HUES64 (cell line): ENCODE data around the gene DDX42.

Source experiments
- H3K27ac ChIP-seq: 2 replicates; pipeline ENCODE4 v1.7.0; 2013; ENCODE audit warnings: low read depth, low read length, inconsistent platforms
- H3K27me3 ChIP-seq: 2 replicates; pipeline ENCODE4 v1.6.1; 2013; ENCODE audit warnings: mild to moderate bottlenecking, low read length; ENCODE audit not compliant: insufficient read depth
- H3K36me3 ChIP-seq: 2 replicates; pipeline ENCODE4 v1.6.1; 2013; ENCODE audit warnings: mild to moderate bottlenecking, low read length; ENCODE audit not compliant: insufficient read depth
- H3K4me1 ChIP-seq: 2 replicates; pipeline ENCODE4 v1.6.1; 2013; ENCODE audit warnings: mild to moderate bottlenecking, low read length, moderate library complexity; ENCODE audit not compliant: insufficient read depth
- H3K4me3 ChIP-seq: 2 replicates; pipeline ENCODE4 v1.5.1; 2013; ENCODE audit warnings: mild to moderate bottlenecking, low read length, moderate library complexity
- H3K9ac ChIP-seq: 2 replicates; pipeline ENCODE4 v1.6.1; 2013; ENCODE audit warnings: mild to moderate bottlenecking, low read depth, low read length
- H3K9me3 ChIP-seq: 2 replicates; pipeline ENCODE4 v1.6.1; 2013; ENCODE audit warnings: low read depth, low read length; ENCODE audit not compliant: insufficient read depth
- WGBS: fragments of 150-250, 120-280 bp; methylation state at CpG from one replicate; pipeline ENCODE4 v1.1.7; 2013; ENCODE audit warnings: missing lambda C conversion rate; 5-methylcytosine and 5-hydroxymethylcytosine counted together

The DDX42 gene

DNA sequence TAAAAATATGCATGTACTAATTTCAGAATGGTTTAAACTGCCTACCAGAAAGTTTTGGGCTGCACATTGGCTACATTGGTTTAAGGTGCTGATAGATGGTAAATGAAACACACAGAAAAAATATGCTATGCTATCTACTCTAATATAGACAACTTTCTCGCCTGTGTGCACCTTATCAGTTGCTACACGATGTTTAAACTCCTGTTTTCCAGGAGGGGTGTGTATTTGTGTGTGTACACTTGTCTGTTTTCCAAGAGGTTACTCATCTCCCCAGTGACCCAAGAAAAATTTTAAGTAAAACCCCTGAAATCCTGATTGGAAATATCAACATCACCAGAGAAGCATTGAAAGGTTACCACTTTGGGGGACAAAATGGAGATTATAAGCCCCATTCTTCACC lies 31.6 kb downstream of the DDX42 start:
- H3K4me3 ChIP-seq, result no peak overlapping the region
- no peaks in the 10 kb centered on the region for H3K4me1 ChIP-seq
- peaks cover 97% of the 10 kb centered on the region for H3K36me3 ChIP-seq
- no peak overlapping the region for H3K9ac ChIP-seq
- H3K27me3 ChIP-seq, result no peaks in the 10 kb centered on the region
- 100% methylated on average over 2 of the region's 2 CpGs for WGBS
- H3K9me3 ChIP-seq, result no peaks in the 10 kb centered on the region
- H3K27ac ChIP-seq, result no peak overlapping the region

DNA sequence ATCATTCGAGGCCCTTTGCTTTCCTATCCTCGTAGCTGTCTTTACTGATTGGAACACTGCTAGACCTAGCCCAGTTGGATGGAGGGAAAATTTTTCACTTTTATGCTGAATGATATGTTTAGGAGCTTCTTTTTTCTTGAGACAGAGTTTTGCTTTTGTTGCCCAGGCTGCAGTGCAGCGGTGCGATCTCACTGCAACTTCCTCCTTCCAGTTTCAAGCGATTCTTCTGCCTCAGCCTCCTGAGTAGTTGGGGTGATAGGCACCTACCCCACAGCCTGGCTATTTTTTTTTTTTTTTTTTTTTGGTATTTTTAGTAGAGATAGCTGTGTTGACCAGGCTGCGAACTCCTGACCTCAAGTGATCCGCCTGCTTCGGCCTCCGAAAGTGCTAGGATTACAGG lies 36.0 kb downstream of the DDX42 start:
- Histone ChIP-seq H3K27me3 (no peaks in the 10 kb centered on the region), H3K27ac (no peak overlapping the region), H3K4me1 (no peaks in the 10 kb centered on the region), H3K36me3 (peaks cover 100% of the 10 kb centered on the region), H3K9me3 (no peaks in the 10 kb centered on the region), H3K9ac (no peak overlapping the region), H3K4me3 (no peak overlapping the region)
- 98% methylated on average over 6 of the region's 9 CpGs for WGBS

DNA sequence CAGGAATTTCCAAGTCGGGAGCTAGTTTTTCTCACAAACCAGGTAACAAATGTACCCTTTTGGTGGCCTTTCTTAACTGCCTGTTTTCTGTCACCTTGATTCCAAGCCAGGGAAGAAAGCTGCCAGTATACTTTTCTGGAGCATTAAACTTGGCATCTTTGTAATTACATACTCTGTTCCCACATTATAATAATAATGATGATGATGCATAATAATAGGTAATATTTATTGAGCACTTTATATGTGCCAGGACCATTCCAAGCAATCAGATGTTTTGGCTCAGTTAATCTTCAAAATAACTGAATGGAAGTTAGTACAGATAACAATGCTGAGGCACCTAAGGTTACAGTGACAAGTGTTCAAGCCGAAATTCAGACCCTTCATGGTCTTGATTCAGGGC lies 42.2 kb downstream of the DDX42 start:
- Histone ChIP-seq H3K9me3 (no peaks in the 10 kb centered on the region), H3K4me3 (no peak overlapping the region), H3K27ac (no peak overlapping the region), H3K36me3 (peaks cover 99% of the 10 kb centered on the region), H3K27me3 (no peaks in the 10 kb centered on the region), H3K4me1 (no peaks in the 10 kb centered on the region), H3K9ac (no peak overlapping the region)
- WGBS, result 96% methylated on average over 2 of the region's 2 CpGs

DNA sequence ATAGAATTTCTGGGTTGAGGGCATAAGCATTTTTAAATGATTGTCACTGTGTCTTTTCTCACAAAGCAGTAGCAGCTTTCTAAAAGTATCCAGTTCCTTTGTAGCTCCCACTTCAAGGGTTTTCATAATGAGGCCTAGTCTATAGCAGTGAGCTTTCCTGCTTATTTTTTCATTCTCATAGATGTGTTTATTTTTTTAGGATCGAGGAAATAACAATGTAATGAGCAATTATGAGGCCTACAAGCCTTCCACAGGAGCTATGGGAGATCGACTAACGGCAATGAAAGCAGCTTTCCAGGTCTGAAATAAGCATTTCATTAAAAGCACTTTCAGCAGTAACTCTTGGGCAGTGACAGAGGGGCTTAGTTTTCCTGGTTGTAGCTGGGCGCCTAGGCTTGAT lies 42.7 kb downstream of the DDX42 start:
- Histone ChIP-seq H3K9me3 (no peaks in the 10 kb centered on the region), H3K4me3 (no peak overlapping the region), H3K4me1 (no peaks in the 10 kb centered on the region), H3K27ac (no peak overlapping the region), H3K27me3 (no peaks in the 10 kb centered on the region), H3K9ac (no peak overlapping the region), H3K36me3 (peaks cover 99% of the 10 kb centered on the region)
- WGBS, result 95% methylated on average over 4 of the region's 4 CpGs

- Histone ChIP-seq H3K4me3 (no peak overlapping the region), H3K4me1 (no peaks in the 10 kb centered on the region), H3K9ac (no peak overlapping the region), H3K9me3 (no peaks in the 10 kb centered on the region), H3K27ac (no peak overlapping the region), H3K36me3 (peaks cover 99% of the 10 kb centered on the region), H3K27me3 (no peaks in the 10 kb centered on the region)
- 95% methylated on average over 27 of the region's 27 CpGs for WGBS
Measured at GRCh38 chr17:63817736-63818385, 43.9 kb downstream of the DDX42 start.

DNA sequence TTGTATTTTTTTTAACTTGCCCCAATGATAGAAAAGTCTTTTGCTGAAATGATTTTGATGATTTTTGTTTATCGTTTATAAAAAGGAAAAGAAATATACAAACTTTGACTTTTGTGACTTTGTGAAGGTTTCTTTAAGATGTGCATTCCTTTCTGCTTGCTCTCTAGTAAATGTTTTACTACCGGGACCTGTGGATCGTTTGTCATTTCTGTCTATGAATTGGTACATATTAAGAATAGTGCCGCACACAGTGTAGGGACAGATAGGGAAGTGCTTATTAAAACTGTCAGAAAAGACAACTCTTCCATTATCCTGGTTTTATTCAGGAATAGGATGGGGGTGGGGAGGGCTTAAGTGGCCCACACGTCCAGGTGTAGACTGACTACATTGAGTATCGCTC lies 45.2 kb downstream of the DDX42 start:
- Histone ChIP-seq H3K4me1 (no peaks in the 10 kb centered on the region), H3K27me3 (no peaks in the 10 kb centered on the region), H3K36me3 (peaks cover 98% of the 10 kb centered on the region), H3K4me3 (no peak overlapping the region), H3K9me3 (no peaks in the 10 kb centered on the region), H3K9ac (no peak overlapping the region), H3K27ac (no peak overlapping the region)
- WGBS, result 91% methylated on average over 6 of the region's 6 CpGs

DNA sequence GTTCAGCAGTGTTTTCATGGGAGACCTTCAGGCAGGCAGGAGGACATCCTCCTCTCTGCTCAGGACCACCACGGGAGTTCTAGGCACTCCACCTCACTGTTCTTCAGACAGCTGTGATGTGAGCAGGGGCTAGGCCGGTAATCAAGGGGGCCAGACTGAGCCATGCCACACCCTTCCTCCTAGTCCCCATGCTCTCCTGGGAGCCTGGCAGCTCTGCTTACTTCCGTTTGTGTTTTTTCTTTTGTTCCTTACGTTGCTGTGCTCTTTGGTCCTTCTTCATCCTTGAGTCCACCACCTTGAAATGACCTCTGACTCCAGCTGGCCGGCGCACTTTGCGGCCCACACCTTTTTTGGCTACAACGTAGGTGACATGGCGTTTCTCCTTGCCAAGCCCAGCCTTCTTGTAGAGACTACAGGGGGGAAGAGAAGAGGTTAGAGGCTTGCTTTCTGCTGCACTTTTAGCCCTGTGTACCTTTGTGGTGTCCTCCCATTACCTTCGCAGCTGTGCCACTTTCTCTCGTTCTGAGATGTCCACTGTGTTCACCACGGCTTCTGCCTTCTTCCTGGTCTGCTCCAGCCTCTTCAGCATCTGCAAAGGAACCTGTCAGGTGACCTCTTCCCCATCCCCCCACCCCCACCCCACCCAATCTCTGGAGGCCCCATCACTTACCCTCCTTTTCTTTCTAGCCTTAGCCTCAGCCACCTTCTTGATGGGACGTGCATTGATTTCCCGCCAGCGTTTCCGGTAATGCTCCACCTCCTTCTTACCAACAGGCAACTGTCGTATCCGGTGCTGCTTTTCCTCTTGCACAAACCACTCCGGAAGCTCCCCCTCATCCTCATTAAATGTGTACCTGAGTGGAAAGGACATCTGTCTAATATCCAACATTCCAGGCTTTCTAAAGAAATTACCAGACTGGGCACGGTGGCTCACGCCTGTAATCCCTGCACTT lies 45.9 kb downstream of the DDX42 start:
- Histone ChIP-seq H3K4me1 (no peaks in the 10 kb centered on the region), H3K9ac (no peak overlapping the region), H3K27ac (no peak overlapping the region), H3K27me3 (no peaks in the 10 kb centered on the region), H3K9me3 (no peaks in the 10 kb centered on the region), H3K36me3 (peaks cover 98% of the 10 kb centered on the region), H3K4me3 (no peak overlapping the region)
- WGBS, result 92% methylated on average over 21 of the region's 21 CpGs

GRCh38 chr17:63820963-63821561 lies 47.1 kb downstream of the DDX42 start:
- Histone ChIP-seq H3K9ac (no peak overlapping the region), H3K36me3 (peaks cover 98% of the 10 kb centered on the region), H3K27ac (no peak overlapping the region), H3K4me3 (no peak overlapping the region), H3K4me1 (0 out of 2 replicates have a peak, but pooled peaks cover 4% of the 10 kb centered on the region), H3K9me3 (no peaks in the 10 kb centered on the region), H3K27me3 (no peaks in the 10 kb centered on the region)
- WGBS, result 95% methylated on average over 10 of the region's 10 CpGs

DNA sequence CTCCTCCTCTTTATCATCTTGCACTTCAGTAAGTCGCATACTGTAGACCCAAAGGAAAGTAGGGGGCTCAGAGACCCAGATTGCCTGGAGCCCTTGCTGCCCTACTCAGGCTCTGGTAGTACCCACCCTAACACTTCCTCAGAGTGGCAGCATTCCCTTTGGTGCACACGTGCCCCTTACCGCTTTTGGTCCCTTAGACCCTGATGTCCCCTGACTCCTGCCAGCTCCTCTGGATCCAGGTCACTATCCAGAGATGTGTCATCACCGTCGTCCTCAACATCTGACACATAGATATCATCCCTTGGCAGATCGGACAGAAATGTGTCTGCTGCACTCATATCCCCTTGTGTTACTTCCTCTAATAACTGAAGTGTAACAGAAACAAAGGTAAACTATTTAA lies 47.8 kb downstream of the DDX42 start:
- Histone ChIP-seq H3K9me3 (no peaks in the 10 kb centered on the region), H3K27me3 (no peaks in the 10 kb centered on the region), H3K36me3 (peaks cover 90% of the 10 kb centered on the region), H3K9ac (no peak overlapping the region), H3K27ac (no peak overlapping the region), H3K4me3 (no peak overlapping the region), H3K4me1 (0 out of 2 replicates have a peak, but pooled peaks cover 6% of the 10 kb centered on the region)
- WGBS, result 91% methylated on average over 6 of the region's 6 CpGs

GRCh38 chr17:63822537-63822936 lies 48.6 kb downstream of the DDX42 start:
- Histone ChIP-seq H3K4me1 (0 out of 2 replicates have a peak, but pooled peaks cover 6% of the 10 kb centered on the region), H3K4me3 (no peak overlapping the region), H3K27me3 (no peaks in the 10 kb centered on the region), H3K27ac (no peak overlapping the region), H3K9me3 (no peaks in the 10 kb centered on the region), H3K9ac (no peak overlapping the region), H3K36me3 (peaks cover 83% of the 10 kb centered on the region)

GRCh38 chr17:63823659-63824331 lies 49.8 kb downstream of the DDX42 start:
- WGBS, result 95% methylated on average over 13 of the region's 13 CpGs
- H3K36me3 ChIP-seq, result peaks cover 77% of the 10 kb centered on the region
- no peak overlapping the region for H3K27ac ChIP-seq
- peaks cover 6% of the 10 kb centered on the region; the same call in 1 of the 2 replicates for H3K4me1 ChIP-seq
- H3K27me3 ChIP-seq, result no peaks in the 10 kb centered on the region
- H3K4me3 ChIP-seq, result no peak overlapping the region
- H3K9me3 ChIP-seq, result no peaks in the 10 kb centered on the region
- H3K9ac ChIP-seq, result no peak overlapping the region
